ENCODE measurements around the gene PTPN1.
A peak's percentile ranks its signal among the peaks of the same experiment; 100 is the strongest.

The PTPN1 gene

DNA sequence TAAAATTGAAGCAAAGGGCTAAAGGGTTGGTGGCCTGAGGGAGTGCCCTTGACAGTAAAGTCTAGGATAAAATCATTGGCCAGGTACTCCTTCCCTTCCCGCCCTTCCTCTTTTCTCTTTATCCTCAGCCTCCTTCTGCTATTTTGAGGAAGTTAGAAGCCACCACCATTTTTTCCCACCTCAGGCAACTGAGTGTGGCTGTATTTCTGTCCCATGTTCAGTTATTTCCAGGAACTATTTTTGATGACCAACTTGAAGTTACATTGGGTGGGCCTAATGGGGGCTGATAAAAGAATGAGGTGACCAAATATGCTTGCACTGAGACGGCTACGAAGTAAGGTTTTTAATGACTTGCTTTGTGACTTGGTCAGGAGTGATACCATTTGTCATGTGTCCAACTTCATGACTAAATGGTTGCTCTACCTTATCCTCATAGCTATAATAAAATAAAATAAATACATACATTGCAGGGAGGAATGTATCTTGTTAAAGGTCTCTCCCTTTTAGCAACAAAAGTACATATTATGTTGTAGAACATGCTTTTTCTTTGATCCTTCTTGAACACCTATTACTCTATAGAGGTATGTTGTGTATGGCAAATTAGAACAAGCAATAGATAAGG lies 12.0 kb downstream of the PTPN1 start:
- TF ChIP-seq, protein P1, sequence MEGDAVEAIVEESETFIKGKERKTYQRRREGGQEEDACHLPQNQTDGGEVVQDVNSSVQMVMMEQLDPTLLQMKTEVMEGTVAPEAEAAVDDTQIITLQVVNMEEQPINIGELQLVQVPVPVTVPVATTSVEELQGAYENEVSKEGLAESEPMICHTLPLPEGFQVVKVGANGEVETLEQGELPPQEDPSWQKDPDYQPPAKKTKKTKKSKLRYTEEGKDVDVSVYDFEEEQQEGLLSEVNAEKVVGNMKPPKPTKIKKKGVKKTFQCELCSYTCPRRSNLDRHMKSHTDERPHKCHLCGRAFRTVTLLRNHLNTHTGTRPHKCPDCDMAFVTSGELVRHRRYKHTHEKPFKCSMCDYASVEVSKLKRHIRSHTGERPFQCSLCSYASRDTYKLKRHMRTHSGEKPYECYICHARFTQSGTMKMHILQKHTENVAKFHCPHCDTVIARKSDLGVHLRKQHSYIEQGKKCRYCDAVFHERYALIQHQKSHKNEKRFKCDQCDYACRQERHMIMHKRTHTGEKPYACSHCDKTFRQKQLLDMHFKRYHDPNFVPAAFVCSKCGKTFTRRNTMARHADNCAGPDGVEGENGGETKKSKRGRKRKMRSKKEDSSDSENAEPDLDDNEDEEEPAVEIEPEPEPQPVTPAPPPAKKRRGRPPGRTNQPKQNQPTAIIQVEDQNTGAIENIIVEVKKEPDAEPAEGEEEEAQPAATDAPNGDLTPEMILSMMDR (IDR thresholded peaks at IDR 0.05; ENCODE audit: low read depth, low read length, poor library complexity, severe bottlenecking): no peak
- TF ChIP-seq EZH2phosphoT487 (IDR thresholded peaks at IDR 0.05; ENCODE audit: borderline replicate concordance, low read length): no peak
- no peaks in the 10 kb centered on the region for H3K9me2 ChIP-seq (replicated peaks; ENCODE audit: control insufficient read depth, low read length)
- no peaks in the 10 kb centered on the region for H3K27me3 ChIP-seq (ENCODE audit: control insufficient read depth, low read length)
- H4K20me1 ChIP-seq (ENCODE audit: control insufficient read depth, insufficient read depth, low read depth, low read length): peaks cover 32% of the 10 kb centered on the region; the same call in 1 of the 2 replicates
- H3F3A ChIP-seq (ENCODE audit: control insufficient read depth, insufficient read depth): peaks cover 4% of the 10 kb centered on the region; the same call in 1 of the 2 replicates
- no peak overlapping the region for H3K4me2 ChIP-seq (ENCODE audit: low read length)
- H3K27ac ChIP-seq (ENCODE audit: low read depth, low read length): no peak overlapping the region
- H3K4me3 ChIP-seq (ENCODE audit: low read length): no peak overlapping the region
- H3K36me3 ChIP-seq (ENCODE audit: control insufficient read depth, low read length): peaks cover 11% of the 10 kb centered on the region; the same call in 1 of the 2 replicates
- H3K9me3 ChIP-seq (ENCODE audit: control insufficient read depth, insufficient read depth, low read length): no peaks in the 10 kb centered on the region
- H3K79me2 ChIP-seq (ENCODE audit: control insufficient read depth, low read length): peaks cover 90% of the 10 kb centered on the region
- H3K4me1 ChIP-seq (ENCODE audit: control insufficient read depth, low read length): peaks cover 55% of the 10 kb centered on the region

DNA sequence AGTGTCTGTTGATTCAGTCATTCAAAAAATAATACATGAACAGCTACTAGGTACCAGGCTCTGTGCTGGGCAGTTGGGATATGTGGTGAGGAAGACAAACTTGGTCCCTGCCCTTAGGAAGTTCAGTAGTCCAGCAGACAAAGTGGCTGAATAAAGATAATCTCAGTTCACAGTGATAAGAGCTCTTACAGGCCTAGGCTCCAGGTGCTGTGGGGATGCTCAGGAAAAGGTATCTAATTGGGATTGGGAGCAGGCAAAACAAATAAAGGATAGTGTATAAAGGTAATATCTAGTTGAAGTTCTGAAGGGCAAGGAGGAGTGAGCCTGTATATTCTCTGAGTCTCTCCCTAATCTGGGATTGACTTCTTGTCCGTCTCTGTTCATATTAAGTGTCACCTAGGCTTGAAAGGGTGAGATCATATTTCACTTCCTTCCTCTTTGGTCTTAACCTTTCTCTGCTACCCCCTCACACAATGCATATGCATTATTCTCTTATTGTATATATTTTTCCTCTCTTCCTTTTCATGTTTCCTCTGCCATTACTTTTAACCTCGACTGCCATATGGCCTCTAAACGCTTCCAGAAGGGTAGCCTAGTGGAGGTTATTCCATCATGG lies 13.5 kb downstream of the PTPN1 start:
- Histone ChIP-seq H4K20me1 (ENCODE audit: control insufficient read depth, insufficient read depth, low read depth, low read length) (peaks cover 19% of the 10 kb centered on the region; the same call in 1 of the 2 replicates), H3K79me2 (ENCODE audit: control insufficient read depth, low read length) (peaks cover 87% of the 10 kb centered on the region)

DNA sequence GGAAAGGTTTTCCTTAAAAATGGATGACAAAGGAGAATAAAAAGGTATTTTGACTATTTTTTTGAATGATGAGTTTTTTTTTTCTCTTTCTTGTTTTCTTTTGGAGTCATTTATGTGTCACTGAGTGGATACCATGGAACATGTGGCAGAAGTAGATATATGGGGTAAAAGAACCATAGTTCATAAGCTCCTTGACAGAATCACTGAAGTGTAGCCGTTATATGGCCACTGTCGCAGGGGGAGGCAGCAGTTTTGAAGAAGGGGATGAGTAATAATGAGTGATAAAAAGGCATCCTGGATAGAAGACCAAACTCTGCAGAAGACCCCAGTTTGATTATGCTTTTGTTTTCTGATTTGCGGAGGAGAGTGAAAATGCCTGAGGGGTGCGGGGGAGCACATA lies 15.5 kb downstream of the PTPN1 start:
- Histone ChIP-seq H4K20me1 (ENCODE audit: control insufficient read depth, insufficient read depth, low read depth, low read length) (peaks cover 3% of the 10 kb centered on the region; the same call in 1 of the 2 replicates), H3K27me3 (ENCODE audit: control insufficient read depth, low read length) (no peaks in the 10 kb centered on the region), H3K36me3 (ENCODE audit: control insufficient read depth, low read length) (peaks cover under 1% of the 10 kb centered on the region; the same call in 1 of the 2 replicates), H3K4me2 (ENCODE audit: low read length) (no peak overlapping the region), H3K4me1 (ENCODE audit: control insufficient read depth, low read length) (peaks cover 46% of the 10 kb centered on the region), H3F3A (ENCODE audit: control insufficient read depth, insufficient read depth) (peaks cover 4% of the 10 kb centered on the region; the same call in 1 of the 2 replicates), H3K79me2 (ENCODE audit: control insufficient read depth, low read length) (peaks cover 83% of the 10 kb centered on the region), H3K9me3 (ENCODE audit: control insufficient read depth, insufficient read depth, low read length) (no peaks in the 10 kb centered on the region), H3K27ac (ENCODE audit: low read depth, low read length) (no peak overlapping the region), H3K9me2 (replicated peaks; ENCODE audit: control insufficient read depth, low read length) (no peaks in the 10 kb centered on the region), H3K4me3 (ENCODE audit: low read length) (no peak overlapping the region)
- TF ChIP-seq EZH2phosphoT487 (IDR thresholded peaks at IDR 0.05; ENCODE audit: borderline replicate concordance, low read length): no peak
- TF ChIP-seq, protein P1 (IDR thresholded peaks at IDR 0.05; ENCODE audit: low read depth, low read length, poor library complexity, severe bottlenecking): no peak

More for the DNA sequence above, 13.5 kb downstream of the PTPN1 start:
- H3K27me3 ChIP-seq (ENCODE audit: control insufficient read depth, low read length): no peaks in the 10 kb centered on the region
- no peak overlapping the region for H3K27ac ChIP-seq (ENCODE audit: low read depth, low read length)
- no peaks in the 10 kb centered on the region for H3K9me2 ChIP-seq (replicated peaks; ENCODE audit: control insufficient read depth, low read length)
- peak overlapping the region; percentile 42 for H3K4me2 ChIP-seq (ENCODE audit: low read length)
- no peaks in the 10 kb centered on the region for H3K9me3 ChIP-seq (ENCODE audit: control insufficient read depth, insufficient read depth, low read length)
- H3F3A ChIP-seq (ENCODE audit: control insufficient read depth, insufficient read depth): peaks cover 4% of the 10 kb centered on the region; the same call in 1 of the 2 replicates
- peaks cover 4% of the 10 kb centered on the region; the same call in 1 of the 2 replicates for H3K36me3 ChIP-seq (ENCODE audit: control insufficient read depth, low read length)
- H3K4me3 ChIP-seq (ENCODE audit: low read length): peak overlapping the region; percentile 22
- H3K4me1 ChIP-seq (ENCODE audit: control insufficient read depth, low read length): peaks cover 51% of the 10 kb centered on the region
- TF ChIP-seq, protein P1 (IDR thresholded peaks at IDR 0.05; ENCODE audit: low read depth, low read length, poor library complexity, severe bottlenecking): no peak
- TF ChIP-seq EZH2phosphoT487 (IDR thresholded peaks at IDR 0.05; ENCODE audit: borderline replicate concordance, low read length): no peak

All from DOHH2 (cell line).